Fibroblast of lung (primary cell): ENCODE data around the gene BIN1.

Source experiments
- EZH2 ChIP-seq: IDR thresholded peaks from 2 replicates; pipeline ENCODE4 v1.5.1; 2012; ENCODE audit warnings: low read length, control low read depth, mild to moderate bottlenecking; ENCODE audit errors: missing control alignments
- TF ChIP-seq, protein P1 (sequence below), 2 donors: IDR thresholded peaks in 1 of 2; conservative IDR thresholded peaks in 1 of 2; 1 replicate in 1 of 2; 2 replicates in 1 of 2; pipeline ENCODE4 v1.5.1; 2011 to 2012; ENCODE audit warnings: low read length in 2 of 2, control low read depth in 1 of 2, inconsistent platforms in 1 of 2, low read depth in 1 of 2, mild to moderate bottlenecking in 1 of 2

DNA sequence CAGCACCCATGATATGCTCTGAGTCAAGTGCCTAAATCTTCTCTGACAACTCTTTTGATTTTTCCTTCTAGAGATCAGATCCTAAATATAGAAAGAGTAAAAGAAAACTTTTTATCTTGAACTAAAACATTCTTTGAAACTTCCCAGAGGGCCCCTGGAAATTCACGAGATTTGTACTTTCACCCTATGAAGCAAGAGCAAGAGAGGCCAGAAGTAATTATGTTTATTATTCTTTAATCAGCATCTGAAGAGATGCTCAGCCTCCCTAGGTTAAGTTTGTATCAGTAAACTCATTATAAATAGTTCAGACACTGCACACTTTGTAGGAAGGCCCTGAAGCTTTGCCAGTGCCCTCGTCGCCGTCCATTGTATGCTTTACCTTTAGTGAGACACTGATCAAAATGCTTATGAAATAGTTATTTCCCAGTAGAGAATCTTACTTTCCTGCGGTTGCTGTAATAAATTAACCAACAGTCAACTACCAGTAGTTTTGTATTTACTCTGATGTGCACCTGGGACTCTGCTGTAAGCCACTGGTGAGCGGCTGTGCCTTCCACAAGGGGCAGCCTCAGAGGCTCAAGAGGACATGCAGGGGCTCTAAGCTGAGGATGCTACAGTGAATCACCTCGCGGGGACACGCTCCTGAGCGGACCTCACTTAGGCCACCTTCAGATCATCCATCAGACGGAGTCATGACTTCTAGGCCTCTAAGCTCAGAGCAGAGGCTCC is 71.9 kb downstream of the BIN1 start:
- TF ChIP-seq, protein P1, sequence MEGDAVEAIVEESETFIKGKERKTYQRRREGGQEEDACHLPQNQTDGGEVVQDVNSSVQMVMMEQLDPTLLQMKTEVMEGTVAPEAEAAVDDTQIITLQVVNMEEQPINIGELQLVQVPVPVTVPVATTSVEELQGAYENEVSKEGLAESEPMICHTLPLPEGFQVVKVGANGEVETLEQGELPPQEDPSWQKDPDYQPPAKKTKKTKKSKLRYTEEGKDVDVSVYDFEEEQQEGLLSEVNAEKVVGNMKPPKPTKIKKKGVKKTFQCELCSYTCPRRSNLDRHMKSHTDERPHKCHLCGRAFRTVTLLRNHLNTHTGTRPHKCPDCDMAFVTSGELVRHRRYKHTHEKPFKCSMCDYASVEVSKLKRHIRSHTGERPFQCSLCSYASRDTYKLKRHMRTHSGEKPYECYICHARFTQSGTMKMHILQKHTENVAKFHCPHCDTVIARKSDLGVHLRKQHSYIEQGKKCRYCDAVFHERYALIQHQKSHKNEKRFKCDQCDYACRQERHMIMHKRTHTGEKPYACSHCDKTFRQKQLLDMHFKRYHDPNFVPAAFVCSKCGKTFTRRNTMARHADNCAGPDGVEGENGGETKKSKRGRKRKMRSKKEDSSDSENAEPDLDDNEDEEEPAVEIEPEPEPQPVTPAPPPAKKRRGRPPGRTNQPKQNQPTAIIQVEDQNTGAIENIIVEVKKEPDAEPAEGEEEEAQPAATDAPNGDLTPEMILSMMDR (conservative IDR thresholded peaks at IDR 0.05 in 1 of 2, IDR thresholded peaks at IDR 0.05 in 1 of 2; ENCODE audit: low read depth in 1 of 2, low read length in 2 of 2) = no peak
- no peak for TF ChIP-seq EZH2
